Smooth muscle cell (in vitro differentiated cells): ENCODE measurements around the gene MLPH. TPM values are rescaled to one million over a fixed set of nuclear protein-coding genes. Genes with fewer than 3 reads are reported as not detected.

Source experiments
- DNase-seq: peaks from one replicate; lab custom pipeline; 2025; ENCODE audit not compliant: unreplicated experiment; lab: John Stamatoyannopoulos, UW
- H2AFZ ChIP-seq: fragments of 200-600 bp; sonication (generic); 2 replicates; pipeline ENCODE4 v1.6.0; 2016; ENCODE audit warnings: antibody characterized with exemption, low read depth, mild to moderate bottlenecking
- H3F3A ChIP-seq: fragments of 200-600 bp; sonication (generic); 2 replicates; pipeline ENCODE4 v1.6.0; 2017; ENCODE audit warnings: antibody characterized with exemption, low read depth
- H3K27ac ChIP-seq: fragments of 200-600 bp; sonication (generic); 2 replicates; pipeline ENCODE4 v1.5.1; 2016; ENCODE audit warnings: low read depth, mild to moderate bottlenecking
- H3K27me3 ChIP-seq: fragments of 200-600 bp; sonication (generic); 2 replicates; pipeline ENCODE4 v1.6.1; 2016; ENCODE audit warnings: low read depth, mild to moderate bottlenecking
- H3K36me3 ChIP-seq: fragments of 200-600 bp; sonication (generic); 2 replicates; pipeline ENCODE4 v1.5.1; 2016; ENCODE audit warnings: low read depth
- H3K4me1 ChIP-seq: fragments of 200-600 bp; sonication (generic); 2 replicates; pipeline ENCODE4 v1.5.1; 2016; ENCODE audit warnings: low read depth
- H3K4me2 ChIP-seq: fragments of 200-600 bp; sonication (generic); 2 replicates; pipeline ENCODE4 v1.6.0; 2016; ENCODE audit warnings: mild to moderate bottlenecking
- H3K4me3 ChIP-seq: fragments of 200-600 bp; sonication (generic); 2 replicates; pipeline ENCODE4 v1.5.1; 2016; ENCODE audit warnings: mild to moderate bottlenecking
- H3K79me2 ChIP-seq: fragments of 200-600 bp; sonication (generic); 2 replicates; pipeline ENCODE4 v1.6.0; 2016; ENCODE audit warnings: low read depth, mild to moderate bottlenecking
- H3K9ac ChIP-seq: fragments of 200-600 bp; sonication (generic); 2 replicates; pipeline ENCODE4 v1.6.0; 2016; ENCODE audit warnings: low read depth
- H3K9me3 ChIP-seq: fragments of 200-600 bp; sonication (generic); replicated peaks from 2 replicates; pipeline ENCODE4 v1.5.1; 2016; ENCODE audit warnings: low read depth
- H4K20me1 ChIP-seq: fragments of 200-600 bp; sonication (generic); 2 replicates; pipeline ENCODE4 v1.6.0; 2016; ENCODE audit warnings: low read depth
- WGBS: methylation state at CpG from one replicate; pipeline ENCODE4 v1.1.7; 2016; ENCODE audit warnings: low lambda C conversion rate; 5-methylcytosine and 5-hydroxymethylcytosine counted together
- polyA plus RNA-seq: library from polyadenylated mRNA; unstranded; fragments of >200 nt; fragmentation: Nextera tagmentation; extraction: Ambion mirVana; gene quantifications from 2 replicates; pipeline ENCODE4 v1.2.1, GENCODE V29; 2016
- total RNA-seq: library from RNA; depleted of rRNA; stranded (reverse); fragments of >200 nt; gene quantifications from 2 replicates; pipeline ENCODE4 v1.2.3, GENCODE V29; 2014
- TF ChIP-seq, protein P1 (sequence below): fragments of 200-600 bp; sonication (generic); IDR thresholded peaks from 2 replicates; pipeline ENCODE4 v1.5.1; 2017; ENCODE audit warnings: borderline replicate concordance, mild to moderate bottlenecking, antibody characterized with exemption; ENCODE audit not compliant: insufficient read depth, poor library complexity, severe bottlenecking

Gene MLPH
- total and polyA plus RNA-seq, 2 experiments from 2014 or later = 32.8 to 36.4 TPM

DNA sequence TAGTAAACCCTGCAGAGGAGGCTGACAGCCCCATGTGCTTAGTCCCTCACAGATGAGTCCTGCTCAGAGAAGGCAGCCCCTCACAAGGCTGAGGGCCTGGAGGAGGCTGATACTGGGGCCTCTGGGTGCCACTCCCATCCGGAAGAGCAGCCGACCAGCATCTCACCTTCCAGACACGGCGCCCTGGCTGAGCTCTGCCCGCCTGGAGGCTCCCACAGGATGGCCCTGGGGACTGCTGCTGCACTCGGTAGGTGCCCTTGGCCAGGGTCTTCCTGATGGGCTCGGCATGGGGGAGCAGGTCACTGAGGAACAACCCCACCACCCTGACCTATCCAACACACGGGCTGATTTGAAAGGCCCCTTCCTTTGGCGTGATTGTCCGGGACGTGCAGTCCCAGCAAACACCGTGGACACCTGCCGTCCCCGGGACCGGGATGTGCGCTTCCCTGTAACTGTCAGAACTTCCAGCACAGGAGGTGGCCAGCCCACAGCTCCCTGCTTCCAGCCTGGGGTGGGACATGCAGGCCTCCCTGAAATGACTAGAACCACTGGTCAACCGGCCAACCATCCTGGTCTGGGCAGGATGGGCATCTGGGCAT is 38.6 kb downstream of the MLPH start:
- Histone ChIP-seq H3K4me2 (no peak overlapping the region), H3F3A (no peaks in the 10 kb centered on the region), H3K27me3 (no peaks in the 10 kb centered on the region), H3K9ac (no peak overlapping the region), H3K27ac (no peak overlapping the region), H3K36me3 (peaks cover 4% of the 10 kb centered on the region), H3K4me1 (no peaks in the 10 kb centered on the region), H3K79me2 (no peaks in the 10 kb centered on the region), H3K4me3 (no peak overlapping the region), H3K9me3 (no peaks in the 10 kb centered on the region), H4K20me1 (no peaks in the 10 kb centered on the region), H2AFZ (no peak overlapping the region)
- TF ChIP-seq, protein P1, sequence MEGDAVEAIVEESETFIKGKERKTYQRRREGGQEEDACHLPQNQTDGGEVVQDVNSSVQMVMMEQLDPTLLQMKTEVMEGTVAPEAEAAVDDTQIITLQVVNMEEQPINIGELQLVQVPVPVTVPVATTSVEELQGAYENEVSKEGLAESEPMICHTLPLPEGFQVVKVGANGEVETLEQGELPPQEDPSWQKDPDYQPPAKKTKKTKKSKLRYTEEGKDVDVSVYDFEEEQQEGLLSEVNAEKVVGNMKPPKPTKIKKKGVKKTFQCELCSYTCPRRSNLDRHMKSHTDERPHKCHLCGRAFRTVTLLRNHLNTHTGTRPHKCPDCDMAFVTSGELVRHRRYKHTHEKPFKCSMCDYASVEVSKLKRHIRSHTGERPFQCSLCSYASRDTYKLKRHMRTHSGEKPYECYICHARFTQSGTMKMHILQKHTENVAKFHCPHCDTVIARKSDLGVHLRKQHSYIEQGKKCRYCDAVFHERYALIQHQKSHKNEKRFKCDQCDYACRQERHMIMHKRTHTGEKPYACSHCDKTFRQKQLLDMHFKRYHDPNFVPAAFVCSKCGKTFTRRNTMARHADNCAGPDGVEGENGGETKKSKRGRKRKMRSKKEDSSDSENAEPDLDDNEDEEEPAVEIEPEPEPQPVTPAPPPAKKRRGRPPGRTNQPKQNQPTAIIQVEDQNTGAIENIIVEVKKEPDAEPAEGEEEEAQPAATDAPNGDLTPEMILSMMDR = no peak
- WGBS = 97% methylated on average over 17 of the region's 17 CpGs
- DNase-seq = no peak

DNA sequence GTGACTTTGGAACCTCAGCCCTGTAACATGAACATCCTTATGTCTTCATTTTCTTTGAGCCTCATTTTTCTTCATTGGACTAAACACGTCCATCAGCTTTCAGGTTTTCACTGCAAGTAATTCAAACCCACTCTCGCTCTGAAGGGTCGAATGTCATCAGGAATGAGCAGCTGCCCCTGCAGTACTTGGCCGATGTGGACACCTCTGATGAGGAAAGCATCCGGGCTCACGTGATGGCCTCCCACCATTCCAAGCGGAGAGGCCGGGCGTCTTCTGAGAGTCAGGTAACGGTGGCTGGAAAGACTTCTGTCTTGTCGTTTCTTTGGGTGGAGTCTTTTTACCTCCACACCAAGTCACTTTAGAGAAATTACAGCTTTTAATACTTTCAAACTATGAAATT is 40.2 kb downstream of the MLPH start:
- no peak overlapping the region for H3K27ac ChIP-seq
- no peaks in the 10 kb centered on the region for H3K27me3 ChIP-seq
- TF ChIP-seq, protein P1 = no peak
- H3K4me1 ChIP-seq = no peaks in the 10 kb centered on the region
- H3F3A ChIP-seq = peaks cover 5% of the 10 kb centered on the region
- 95% methylated on average over 11 of the region's 11 CpGs for WGBS
- H3K36me3 ChIP-seq = peaks cover 4% of the 10 kb centered on the region
- DNase-seq = no peak
- H3K4me2 ChIP-seq = no peak overlapping the region
- no peaks in the 10 kb centered on the region for H3K9me3 ChIP-seq
- no peak overlapping the region for H3K9ac ChIP-seq
- no peak overlapping the region for H2AFZ ChIP-seq
- no peak overlapping the region for H3K4me3 ChIP-seq
- no peaks in the 10 kb centered on the region for H4K20me1 ChIP-seq
- H3K79me2 ChIP-seq = no peaks in the 10 kb centered on the region

DNA sequence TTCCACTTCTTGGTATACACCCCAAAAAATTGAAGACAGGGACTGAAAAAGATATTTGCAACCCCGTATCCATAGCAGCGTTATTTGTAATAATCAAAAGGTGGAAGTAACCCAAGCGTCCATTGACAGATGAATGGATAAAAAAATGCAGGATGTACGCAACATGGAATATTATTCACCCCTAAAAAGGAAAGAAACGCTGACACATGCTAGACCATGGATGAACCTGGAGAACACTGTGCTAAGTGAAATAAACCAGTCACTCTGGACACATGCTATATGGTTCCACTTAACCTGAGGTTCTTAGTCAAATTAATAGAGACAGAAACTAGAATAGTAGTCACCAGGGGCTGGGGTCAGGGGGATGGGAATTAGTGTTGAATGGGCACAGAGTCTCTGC is 40.7 kb downstream of the MLPH start:
- Histone ChIP-seq H3K4me3 (no peak overlapping the region), H3K36me3 (peaks cover 4% of the 10 kb centered on the region), H3K27ac (no peak overlapping the region), H3F3A (peaks cover 10% of the 10 kb centered on the region), H3K79me2 (no peaks in the 10 kb centered on the region), H4K20me1 (no peaks in the 10 kb centered on the region), H3K4me1 (no peaks in the 10 kb centered on the region), H3K4me2 (no peak overlapping the region), H3K27me3 (no peaks in the 10 kb centered on the region), H2AFZ (no peak overlapping the region), H3K9ac (no peak overlapping the region), H3K9me3 (no peaks in the 10 kb centered on the region)
- WGBS = 96% methylated on average over 5 of the region's 5 CpGs
- no peak for DNase-seq
- TF ChIP-seq, protein P1 = no peak
